ENCODE data around the gene MAPKAPK2. TPM values are rescaled to one million over a fixed set of nuclear protein-coding genes. Genes with fewer than 3 reads are reported as not detected.

The MAPKAPK2 gene
- total and polyA plus RNA-seq, 8 donors: 53.1 to 113 (median 61.8) TPM

DNA sequence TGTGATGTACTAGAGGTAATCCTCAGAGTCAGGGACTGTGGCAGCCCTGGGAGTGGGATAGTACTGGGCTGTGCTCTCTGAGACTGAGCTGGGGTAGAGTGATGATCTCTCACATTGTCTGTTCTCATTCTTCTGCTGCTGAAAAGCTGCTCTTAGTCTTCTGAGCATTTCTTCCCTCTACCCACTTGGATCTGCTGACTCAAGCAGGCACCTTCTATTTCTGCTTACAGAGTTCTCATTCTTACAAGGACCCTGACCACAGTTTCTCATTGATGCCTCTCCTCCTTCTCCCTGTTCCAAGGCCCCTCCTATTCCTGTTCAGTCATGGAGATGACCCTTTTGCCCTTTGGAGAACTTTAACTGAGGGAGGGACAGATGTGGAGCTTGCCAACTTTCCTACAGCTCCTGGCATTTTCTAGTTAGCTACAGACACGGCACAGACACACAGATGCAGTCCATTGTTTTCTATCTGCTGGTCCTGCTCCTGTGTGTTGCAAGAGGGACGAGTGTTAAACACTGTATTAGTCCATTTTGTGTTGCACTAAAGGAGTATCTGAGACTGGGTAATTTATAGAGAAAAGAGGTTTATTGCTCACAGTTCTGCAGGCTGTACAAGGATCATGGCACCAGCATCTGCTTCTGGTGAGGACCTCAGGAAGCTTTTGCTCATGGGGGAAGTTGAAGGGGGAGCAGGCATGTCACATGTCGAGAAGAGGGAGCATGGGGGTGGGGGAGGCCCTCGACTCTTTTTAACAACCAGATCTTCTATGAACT is 12.3 kb downstream of the MAPKAPK2 start:
- H3K27ac ChIP-seq: peak overlapping the region in 1 of 2 donors; percentile 85
- peaks cover 33 to 99% of the 10 kb centered on the region in 2 donors for H3K4me1 ChIP-seq
- peaks cover 0 to 10% of the 10 kb centered on the region in 2 donors for H3K36me3 ChIP-seq
- ATAC-seq (no peak), DNase-seq (no peak)
- intact Hi-C loops (cut with DNase I): no loop called here
- no peak overlapping the region for H3K4me3 ChIP-seq
- no peaks in the 10 kb centered on the region for H3K9me3 ChIP-seq
- TF ChIP-seq, protein P1, sequence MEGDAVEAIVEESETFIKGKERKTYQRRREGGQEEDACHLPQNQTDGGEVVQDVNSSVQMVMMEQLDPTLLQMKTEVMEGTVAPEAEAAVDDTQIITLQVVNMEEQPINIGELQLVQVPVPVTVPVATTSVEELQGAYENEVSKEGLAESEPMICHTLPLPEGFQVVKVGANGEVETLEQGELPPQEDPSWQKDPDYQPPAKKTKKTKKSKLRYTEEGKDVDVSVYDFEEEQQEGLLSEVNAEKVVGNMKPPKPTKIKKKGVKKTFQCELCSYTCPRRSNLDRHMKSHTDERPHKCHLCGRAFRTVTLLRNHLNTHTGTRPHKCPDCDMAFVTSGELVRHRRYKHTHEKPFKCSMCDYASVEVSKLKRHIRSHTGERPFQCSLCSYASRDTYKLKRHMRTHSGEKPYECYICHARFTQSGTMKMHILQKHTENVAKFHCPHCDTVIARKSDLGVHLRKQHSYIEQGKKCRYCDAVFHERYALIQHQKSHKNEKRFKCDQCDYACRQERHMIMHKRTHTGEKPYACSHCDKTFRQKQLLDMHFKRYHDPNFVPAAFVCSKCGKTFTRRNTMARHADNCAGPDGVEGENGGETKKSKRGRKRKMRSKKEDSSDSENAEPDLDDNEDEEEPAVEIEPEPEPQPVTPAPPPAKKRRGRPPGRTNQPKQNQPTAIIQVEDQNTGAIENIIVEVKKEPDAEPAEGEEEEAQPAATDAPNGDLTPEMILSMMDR (IDR thresholded peaks at IDR 0.05): no peak
- no peaks in the 10 kb centered on the region for H3K27me3 ChIP-seq

DNA sequence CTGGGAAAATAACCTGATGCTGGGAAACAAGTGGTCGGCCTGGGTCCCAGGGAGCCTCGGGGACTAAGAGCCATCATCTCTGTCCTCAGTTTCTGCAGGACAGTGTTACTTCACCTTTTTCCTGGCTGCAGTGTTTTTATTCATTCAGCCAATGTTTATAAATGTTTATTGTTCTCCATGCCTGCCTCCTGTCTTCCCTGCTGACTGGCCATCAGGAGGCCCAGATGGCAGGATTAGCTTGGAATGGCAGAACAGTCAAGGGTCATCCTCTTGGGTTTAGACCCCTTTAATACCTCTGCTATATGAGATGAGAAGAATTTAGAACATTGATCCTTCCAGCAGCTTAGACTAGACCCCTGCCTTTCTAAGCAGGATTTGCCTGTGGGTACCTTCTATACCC is 13.3 kb downstream of the MAPKAPK2 start:
- H3K9me3 ChIP-seq: no peaks in the 10 kb centered on the region
- DNase-seq (no peak), ATAC-seq (no peak)
- intact Hi-C loops (cut with DNase I): no loop called here
- peaks cover 0 to 9% of the 10 kb centered on the region in 2 donors for H3K36me3 ChIP-seq
- no peak overlapping the region for H3K4me3 ChIP-seq
- TF ChIP-seq, protein P1 (IDR thresholded peaks at IDR 0.05): no peak
- H3K4me1 ChIP-seq: peaks cover 24 to 99% of the 10 kb centered on the region in 2 donors
- peak overlapping the region in 1 of 2 donors; percentile 85 for H3K27ac ChIP-seq
- no peaks in the 10 kb centered on the region for H3K27me3 ChIP-seq

DNA sequence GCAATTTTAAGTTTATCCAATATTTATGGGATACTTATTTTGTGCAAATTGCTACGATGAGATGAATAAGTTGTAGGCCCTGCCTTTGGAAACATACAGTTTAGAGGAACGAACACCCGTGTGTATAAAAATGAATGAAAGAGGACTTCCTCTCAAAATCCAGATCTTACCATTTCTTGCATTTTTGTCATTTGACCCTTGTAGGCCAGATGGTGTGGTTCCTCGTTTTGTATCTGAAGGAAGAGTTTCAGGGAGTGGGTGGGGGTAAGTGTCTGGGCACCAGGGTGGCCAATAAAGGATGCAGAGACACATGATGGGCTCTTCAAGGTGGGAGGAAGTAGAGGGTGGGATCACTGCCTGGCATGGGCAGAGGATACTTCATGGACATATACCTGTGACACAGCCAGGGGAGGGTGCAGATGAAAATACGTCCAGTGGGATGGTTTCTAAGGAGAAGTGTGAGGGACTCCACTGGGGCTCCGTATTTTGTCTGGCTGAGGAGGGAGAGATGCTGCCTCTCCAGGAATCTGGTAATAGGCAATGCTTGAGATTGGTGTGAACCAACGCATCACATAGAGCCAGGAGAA is 14.4 kb downstream of the MAPKAPK2 start:
- no peaks in the 10 kb centered on the region for H3K9me3 ChIP-seq
- no peak overlapping the region for H3K4me3 ChIP-seq
- DNase-seq (no peak), ATAC-seq (peak; percentile 20)
- no peaks in the 10 kb centered on the region for H3K27me3 ChIP-seq
- no peaks in the 10 kb centered on the region for H3K36me3 ChIP-seq
- TF ChIP-seq, protein P1 (IDR thresholded peaks at IDR 0.05): no peak
- peaks cover 17 to 99% of the 10 kb centered on the region in 2 donors for H3K4me1 ChIP-seq
- intact Hi-C loops (cut with DNase I): no loop called here
- H3K27ac ChIP-seq: peak overlapping the region in 1 of 2 donors; percentile 85

DNA sequence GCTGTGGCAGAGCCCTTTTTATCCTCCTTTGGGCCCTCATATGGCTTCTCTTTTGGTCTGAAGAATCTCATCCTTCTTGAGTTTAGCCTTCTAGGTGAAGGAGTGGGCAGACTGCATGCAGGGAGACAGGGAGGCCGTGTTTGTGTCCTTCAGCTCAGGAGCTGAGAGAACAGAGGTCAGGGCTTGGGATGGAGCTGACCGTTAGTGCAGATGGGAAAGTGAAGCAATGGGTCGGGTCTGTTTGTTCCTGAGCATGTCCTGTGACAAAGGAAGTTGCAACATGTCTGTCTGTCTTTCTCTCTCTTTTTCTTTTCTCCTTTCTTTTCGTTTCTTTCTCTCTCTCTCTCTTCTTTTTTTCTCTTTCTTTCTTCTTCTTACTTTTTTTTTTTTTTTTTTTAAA is 14.9 kb downstream of the MAPKAPK2 start:
- no peak for DNase-seq
- TF ChIP-seq, protein P1 (IDR thresholded peaks at IDR 0.05): no peak
- Histone ChIP-seq H3K27me3 (no peaks in the 10 kb centered on the region), H3K4me3 (no peak overlapping the region), H3K36me3 (no peaks in the 10 kb centered on the region), H3K9me3 (no peaks in the 10 kb centered on the region), H3K4me1 (peaks cover 15 to 99% of the 10 kb centered on the region in 2 donors), H3K27ac (peak overlapping the region in 1 of 2 donors; percentile 85)
- peak; percentile 45 for ATAC-seq
- intact Hi-C loops (cut with DNase I): no loop called here

DNA sequence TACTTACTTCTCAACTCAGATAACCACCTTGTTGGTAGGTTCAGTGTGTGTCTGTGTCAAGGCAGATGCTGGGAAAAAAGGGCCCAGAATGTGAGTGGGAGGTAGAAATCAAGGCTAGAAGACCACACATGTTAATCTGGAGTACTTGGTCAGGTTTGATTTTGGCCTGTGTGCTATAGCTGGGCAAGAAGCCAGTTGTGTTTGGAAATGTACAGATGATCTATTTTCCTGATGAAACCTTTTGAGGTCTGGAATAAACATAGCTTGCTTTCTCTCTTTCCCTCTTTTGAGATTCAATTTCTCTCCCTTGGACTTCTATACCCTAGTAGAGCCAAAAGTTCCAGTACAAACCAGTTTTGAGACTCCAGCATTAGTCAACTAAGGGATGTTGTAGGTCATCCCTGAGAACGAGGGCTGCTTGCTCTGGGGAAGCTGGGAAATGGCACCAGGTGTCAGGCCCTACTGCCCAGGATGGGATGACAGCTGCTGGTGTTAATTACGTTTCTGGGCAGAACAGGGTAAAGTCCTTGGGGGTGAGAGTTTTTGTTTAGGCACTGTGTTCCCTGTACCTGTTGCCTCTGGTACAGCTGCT is 15.8 kb downstream of the MAPKAPK2 start:
- Histone ChIP-seq H3K4me3 (no peak overlapping the region), H3K27ac (peak overlapping the region in 1 of 2 donors; percentile 85), H3K27me3 (no peaks in the 10 kb centered on the region), H3K36me3 (no peaks in the 10 kb centered on the region), H3K4me1 (peaks cover 24 to 99% of the 10 kb centered on the region in 2 donors), H3K9me3 (no peaks in the 10 kb centered on the region)
- DNase-seq: no peak
- TF ChIP-seq, protein P1 (IDR thresholded peaks at IDR 0.05): no peak
- no peak for ATAC-seq
- intact Hi-C loops (cut with DNase I): no loop called here
